Cardiac muscle cell (in vitro differentiated cells and primary cell): ENCODE data around the gene PPM1H. TPM values are rescaled to one million over a fixed set of nuclear protein-coding genes. Genes with fewer than 3 reads are reported as not detected.
"Not testable (repeated sequence)": the region's sequence is repeated elsewhere in the genome, so short reads cannot be mapped to it uniquely, and the experiment has no call there.

Source experiments
- DNase-seq, 2 donors: peaks; one replicate each; pipeline versions ENCODE4 v3.0.0 to v3.0.0-alpha.2; 2010 to 2017; ENCODE audit warnings: low read depth in 1 of 2, low spot score in 1 of 2
- H3K27ac ChIP-seq: fragments of 200-600 bp; sonication (generic); 2 replicates; pipeline ENCODE4 v1.5.1; 2016
- H3K27me3 ChIP-seq: fragments of 200-600 bp; sonication (generic); 2 replicates; pipeline ENCODE4 v1.6.0; 2016; ENCODE audit warnings: control low read depth
- H3K36me3 ChIP-seq: fragments of 200-600 bp; sonication (generic); 2 replicates; pipeline ENCODE4 v1.5.1; 2016; ENCODE audit warnings: control low read depth
- H3K4me1 ChIP-seq: fragments of 200-600 bp; sonication (generic); 2 replicates; pipeline ENCODE4 v1.8.1; 2017; ENCODE audit warnings: low read depth, mild to moderate bottlenecking, mixed run types
- H3K4me3 ChIP-seq: fragments of 200-600 bp; sonication (generic); 2 replicates; pipeline ENCODE4 v1.5.1; 2016; ENCODE audit warnings: mild to moderate bottlenecking
- H3K9me3 ChIP-seq: fragments of 200-600 bp; sonication (generic); 2 replicates; pipeline ENCODE4 v1.5.1; 2017; ENCODE audit warnings: low read depth, mild to moderate bottlenecking, control low read depth
- CTCF ChIP-seq: IDR thresholded peaks from 2 replicates; pipeline ENCODE4 v1.5.1; 2012; ENCODE audit warnings: low read depth, mild to moderate bottlenecking, low read length
- polyA plus RNA-seq: library from polyadenylated mRNA; unstranded; fragments of >200 nt; fragmentation: Nextera tagmentation; extraction: Ambion mirVana; gene quantifications from 2 replicates; pipeline ENCODE4 v1.2.1, GENCODE V29; 2016
- total RNA-seq: library from RNA; depleted of rRNA; stranded (reverse); fragments of >200 nt; gene quantifications from 2 replicates; pipeline ENCODE4 v1.2.3, GENCODE V29; 2016

The PPM1H gene
- total and polyA plus RNA-seq, 2 experiments from 2014 or later, result 2.9 to 3.3 TPM

DNA sequence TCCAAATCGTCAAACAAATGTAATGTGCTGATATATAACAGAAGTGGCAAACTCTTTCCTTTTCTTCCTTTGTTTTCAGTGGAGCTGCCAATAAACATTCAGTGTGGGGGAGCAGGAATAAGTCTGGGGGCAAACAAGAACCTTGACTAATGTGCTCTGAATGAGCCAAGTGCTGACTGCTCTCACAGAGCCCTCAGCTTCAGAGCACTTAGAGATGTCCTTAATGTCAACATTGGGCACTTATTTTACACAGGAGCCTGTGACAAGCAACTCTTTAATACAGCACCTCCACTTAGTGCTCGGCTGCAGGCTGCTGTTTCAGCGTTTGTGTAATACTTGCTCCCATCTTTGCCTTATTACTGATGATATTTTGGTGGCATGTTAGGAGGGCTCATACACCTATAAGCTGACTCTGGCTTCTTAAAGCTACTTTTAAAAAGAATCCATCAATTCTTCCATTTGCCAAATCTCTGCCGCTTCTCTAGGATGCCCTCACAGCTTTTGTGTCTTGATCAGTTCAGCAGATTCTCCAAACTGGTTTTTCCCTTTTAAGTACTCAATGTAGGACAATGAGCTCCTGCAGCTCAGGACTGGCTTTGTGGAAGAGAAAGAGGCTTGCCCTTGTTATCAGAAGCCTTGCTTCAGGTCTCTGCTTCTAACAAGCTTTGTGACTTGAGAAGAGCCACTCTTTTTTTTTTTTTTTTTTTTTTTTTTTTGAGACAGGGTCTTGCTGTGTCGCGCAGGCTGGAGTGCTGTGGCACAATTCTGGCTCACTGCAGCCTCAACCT, 261.7 kb downstream of the PPM1H start:
- Histone ChIP-seq H3K27me3 (peaks cover 14% of the 10 kb centered on the region), H3K4me3 (no peak overlapping the region), H3K36me3 (no peaks in the 10 kb centered on the region), H3K9me3 (no peaks in the 10 kb centered on the region), H3K4me1 (peaks cover 10% of the 10 kb centered on the region), H3K27ac (no peak overlapping the region)
- DNase-seq, result peak in 1 of 2 donors; percentile 68
- TF ChIP-seq CTCF, result no peak

GRCh38 chr12:62670986-62671720, 263.8 kb downstream of the PPM1H start:
- H3K36me3 ChIP-seq, result no peaks in the 10 kb centered on the region
- no peak overlapping the region for H3K27ac ChIP-seq
- H3K27me3 ChIP-seq, result peaks cover 14% of the 10 kb centered on the region
- DNase-seq, result no peak
- no peak for TF ChIP-seq CTCF
- no peaks in the 10 kb centered on the region for H3K9me3 ChIP-seq
- peaks cover 10% of the 10 kb centered on the region for H3K4me1 ChIP-seq
- no peak overlapping the region for H3K4me3 ChIP-seq

GRCh38 chr12:62668782-62669181, 266.2 kb downstream of the PPM1H start:
- no peak for TF ChIP-seq CTCF

GRCh38 chr12:62664951-62665350, 270.0 kb downstream of the PPM1H start:
- not testable (repeated sequence) for H3K27me3 ChIP-seq

More at GRCh38 chr12:62668782-62669181, 266.2 kb downstream of the PPM1H start:
- Histone ChIP-seq H3K27ac (no peak overlapping the region), H3K4me1 (peaks cover 10% of the 10 kb centered on the region), H3K27me3 (peaks cover 14% of the 10 kb centered on the region), H3K9me3 (no peaks in the 10 kb centered on the region), H3K36me3 (no peaks in the 10 kb centered on the region), H3K4me3 (no peak overlapping the region)
- no peak for DNase-seq

DNA sequence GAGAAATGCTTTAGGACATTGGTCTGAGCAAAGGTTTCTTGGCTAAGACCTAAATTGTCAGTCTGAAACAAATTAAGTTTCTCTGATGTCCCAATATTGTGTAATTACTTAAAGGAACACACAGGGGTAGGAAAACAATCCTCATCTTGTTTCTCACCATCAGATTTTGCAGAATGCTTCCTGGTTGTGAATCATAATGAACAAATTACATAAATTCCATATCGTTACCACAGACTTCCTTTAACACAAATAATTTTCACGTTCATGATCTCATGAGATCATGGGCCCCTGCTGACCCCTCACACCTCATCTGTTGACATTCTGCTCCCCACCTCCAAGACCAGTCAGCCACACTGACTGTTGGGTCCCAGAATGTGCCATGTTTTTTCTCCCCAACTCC, 274.2 kb downstream of the PPM1H start:
- H3K27me3 ChIP-seq, result no peaks in the 10 kb centered on the region
- no peak overlapping the region for H3K27ac ChIP-seq
- no peaks in the 10 kb centered on the region for H3K4me1 ChIP-seq
- no peak overlapping the region for H3K4me3 ChIP-seq
- peak in 1 of 2 donors; percentile 86 for DNase-seq
- H3K9me3 ChIP-seq, result no peaks in the 10 kb centered on the region
- H3K36me3 ChIP-seq, result no peaks in the 10 kb centered on the region
- TF ChIP-seq CTCF, result no peak

More at GRCh38 chr12:62664951-62665350, 270.0 kb downstream of the PPM1H start:
- H3K36me3 ChIP-seq, DNase-seq, H3K4me3 ChIP-seq, H3K9me3 ChIP-seq, H3K4me1 ChIP-seq, H3K27ac ChIP-seq: not testable (repeated sequence)
